Testis (tissue), 2 donors: ENCODE data around the gene AP1G1.

ENCODE experiments used
- POLR2A ChIP-seq: fragments of 450-650 bp; IDR thresholded peaks from one replicate; pipeline ENCODE4 v1.6.1; 2017; ENCODE audit warnings: antibody characterized with exemption, mild to moderate bottlenecking, moderate library complexity
- TF ChIP-seq, protein P1 (sequence below), 3 experiments: fragments of 450-650 bp in 2 of 3; fragments of 200-600 bp in 1 of 3; sonication (generic) in 1 of 3; IDR thresholded peaks; one replicate each; pipeline ENCODE4 v1.5.1; 2016 to 2019; ENCODE audit warnings: antibody characterized with exemption in 3 of 3, mild to moderate bottlenecking in 2 of 3, moderate library complexity in 1 of 3

DNA sequence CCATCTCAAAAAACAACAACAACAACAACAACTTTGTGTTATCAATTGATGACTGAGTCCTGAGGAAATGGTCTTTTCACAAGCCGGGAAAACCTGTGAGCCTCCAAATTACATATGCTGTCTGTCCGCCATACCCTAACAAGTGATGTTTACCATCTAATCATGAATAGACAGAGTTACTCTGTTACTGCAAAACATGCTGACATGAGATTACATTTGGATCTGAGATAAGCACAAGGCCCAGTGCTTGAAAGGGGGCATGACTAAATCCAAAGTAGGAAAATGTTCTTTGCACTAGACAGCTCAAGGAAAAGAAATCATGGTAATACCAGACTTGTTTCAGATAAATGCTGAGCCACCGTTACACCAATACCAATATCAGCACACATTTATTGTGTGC is 28.5 kb upstream of the AP1G1 start:
- TF ChIP-seq, protein P1, sequence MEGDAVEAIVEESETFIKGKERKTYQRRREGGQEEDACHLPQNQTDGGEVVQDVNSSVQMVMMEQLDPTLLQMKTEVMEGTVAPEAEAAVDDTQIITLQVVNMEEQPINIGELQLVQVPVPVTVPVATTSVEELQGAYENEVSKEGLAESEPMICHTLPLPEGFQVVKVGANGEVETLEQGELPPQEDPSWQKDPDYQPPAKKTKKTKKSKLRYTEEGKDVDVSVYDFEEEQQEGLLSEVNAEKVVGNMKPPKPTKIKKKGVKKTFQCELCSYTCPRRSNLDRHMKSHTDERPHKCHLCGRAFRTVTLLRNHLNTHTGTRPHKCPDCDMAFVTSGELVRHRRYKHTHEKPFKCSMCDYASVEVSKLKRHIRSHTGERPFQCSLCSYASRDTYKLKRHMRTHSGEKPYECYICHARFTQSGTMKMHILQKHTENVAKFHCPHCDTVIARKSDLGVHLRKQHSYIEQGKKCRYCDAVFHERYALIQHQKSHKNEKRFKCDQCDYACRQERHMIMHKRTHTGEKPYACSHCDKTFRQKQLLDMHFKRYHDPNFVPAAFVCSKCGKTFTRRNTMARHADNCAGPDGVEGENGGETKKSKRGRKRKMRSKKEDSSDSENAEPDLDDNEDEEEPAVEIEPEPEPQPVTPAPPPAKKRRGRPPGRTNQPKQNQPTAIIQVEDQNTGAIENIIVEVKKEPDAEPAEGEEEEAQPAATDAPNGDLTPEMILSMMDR (IDR thresholded peaks at IDR 0.05) = no peak
- TF ChIP-seq POLR2A = no peak
